Gastrocnemius medialis (tissue), 4 donors: Measurements from ENCODE around the gene TRPC3. TPM values are rescaled to one million over a fixed set of nuclear protein-coding genes. Genes with fewer than 3 reads are reported as not detected.

ENCODE experiments used
- ATAC-seq, 2 donors: fragments of 150-250 bp; one replicate each; pipeline ENCODE4 v1.9.1; 2016
- DNase-seq, 2 donors: peaks; one replicate each; pipeline ENCODE4 v3.0.0-alpha.2; 2019
- H3K27ac ChIP-seq, 4 donors: fragments of 200-600 bp; sonication (generic); 1 replicate in 1 of 4; 2 replicates in 3 of 4; pipeline ENCODE4 v1.5.1; 2016 to 2018; ENCODE audit warnings: mild to moderate bottlenecking in 2 of 4, moderate library complexity in 1 of 4
- H3K27me3 ChIP-seq, 3 donors: fragments of 200-600 bp; sonication (generic) in 2 of 3; 1 replicate in 1 of 3; 2 replicates in 2 of 3; pipeline versions ENCODE4 v1.5.1 to v1.6.0; 2016 to 2019; ENCODE audit warnings: mild to moderate bottlenecking in 1 of 3, moderate library complexity in 1 of 3
- H3K36me3 ChIP-seq, 2 donors: fragments of 200-600 bp; sonication (generic) in 1 of 2; one replicate each; pipeline ENCODE4 v1.5.1; 2017 to 2018
- H3K4me1 ChIP-seq, 2 donors: fragments of 200-600 bp; sonication (generic) in 1 of 2; one replicate each; pipeline ENCODE4 v1.5.1; 2016 to 2017; ENCODE audit warnings: mild to moderate bottlenecking in 2 of 2
- H3K4me3 ChIP-seq, 4 donors: fragments of 200-600 bp; sonication (generic) in 3 of 4; 1 replicate in 1 of 4; 2 replicates in 3 of 4; pipeline ENCODE4 v1.5.1; 2016 to 2019; ENCODE audit warnings: mild to moderate bottlenecking in 2 of 4
- H3K9me3 ChIP-seq, 3 donors: fragments of 200-600 bp; sonication (generic) in 2 of 3; 1 replicate in 1 of 3; 2 replicates in 2 of 3; pipeline ENCODE4 v1.5.1; 2016 to 2019
- CTCF ChIP-seq, 5 experiments: fragments of 450-650 bp in 3 of 5; fragments of 200-600 bp in 2 of 5; sonication (generic) in 2 of 5; IDR thresholded peaks in 4 of 5; conservative IDR thresholded peaks in 1 of 5; 1 replicate in 4 of 5; 2 replicates in 1 of 5; pipeline ENCODE4 v1.5.1; 2016 to 2019; ENCODE audit warnings: antibody characterized with exemption in 5 of 5, mild to moderate bottlenecking in 3 of 5, moderate library complexity in 3 of 5
- POLR2A ChIP-seq, 2 donors: fragments of 450-650 bp; IDR thresholded peaks; one replicate each; pipeline ENCODE4 v1.6.1; 2017; ENCODE audit warnings: antibody characterized with exemption in 2 of 2, mild to moderate bottlenecking in 2 of 2, moderate library complexity in 2 of 2
- in situ Hi-C, 4 donors: fragments of 200-750 bp; cut with MboI; loops; one replicate each; pipeline versions ENCODE4 v1.15.0 to v1.8.0; 2017; ENCODE audit warnings: low sequenced_read_pairs in 4 of 4
- intact Hi-C: fragments of 100-400 bp; cut with DNase I; formaldehyde crosslinking; loops from one replicate; pipeline ENCODE4 v1.15.1; 2023; ENCODE audit warnings: low total_unique reads
- total RNA-seq, 4 donors: library from RNA; depleted of rRNA; stranded (reverse); fragments of >200 nt; gene quantifications; one replicate each; pipeline versions ENCODE4 v1.1.0 to v1.2.3, GENCODE V29; 2016

The TRPC3 gene
- total RNA-seq, 4 donors from 2014 or later, result 0.09 TPM; not detected in 3

DNA sequence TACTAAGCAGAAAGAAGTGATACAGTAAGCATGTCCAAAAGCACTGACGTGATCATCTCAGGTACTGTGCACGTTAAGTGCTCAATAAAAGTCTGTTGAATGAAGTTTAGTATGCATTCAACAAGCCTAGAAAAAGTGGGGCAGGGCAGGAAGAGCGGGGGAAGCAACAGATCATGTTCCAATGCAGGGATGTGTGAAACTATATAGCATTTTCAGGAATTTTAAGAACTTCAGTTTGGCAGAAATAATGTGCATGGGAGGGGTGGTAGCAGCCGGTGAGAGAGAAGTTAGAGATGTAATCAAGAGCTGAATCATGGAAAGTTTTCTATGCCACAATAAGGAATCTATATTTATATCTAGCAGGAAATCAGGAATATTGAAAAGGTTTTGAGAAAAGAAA is 109.0 kb downstream of the TRPC3 start:
- intact Hi-C loops, result no loop called here
- no peaks in the 10 kb centered on the region for H3K9me3 ChIP-seq
- DNase-seq (no peak), ATAC-seq (no peak)
- H3K36me3 ChIP-seq, result peaks cover 0 to 41% of the 10 kb centered on the region in 2 donors
- no peak overlapping the region for H3K27ac ChIP-seq
- in situ Hi-C loops, result no loop called here
- no peaks in the 10 kb centered on the region for H3K27me3 ChIP-seq
- no peak for TF ChIP-seq POLR2A (IDR thresholded peaks at IDR 0.05)
- no peak for TF ChIP-seq CTCF (IDR thresholded peaks at IDR 0.05 in 4 of 5, conservative IDR thresholded peaks at IDR 0.05 in 1 of 5)
- H3K4me1 ChIP-seq, result no peaks in the 10 kb centered on the region
- no peak overlapping the region for H3K4me3 ChIP-seq

GRCh38 chr4:121838136-121838535 is 113.7 kb downstream of the TRPC3 start:
- Histone ChIP-seq H3K9me3 (no peaks in the 10 kb centered on the region), H3K4me3 (no peak overlapping the region), H3K4me1 (no peaks in the 10 kb centered on the region), H3K27ac (no peak overlapping the region), H3K36me3 (peaks cover 0 to 14% of the 10 kb centered on the region in 2 donors), H3K27me3 (no peaks in the 10 kb centered on the region)
- intact Hi-C loops, result no loop called here
- TF ChIP-seq POLR2A (IDR thresholded peaks at IDR 0.05), result no peak
- TF ChIP-seq CTCF (IDR thresholded peaks at IDR 0.05 in 4 of 5, conservative IDR thresholded peaks at IDR 0.05 in 1 of 5), result no peak
- in situ Hi-C loops, result no loop called here
- ATAC-seq (no peak), DNase-seq (no peak)

DNA sequence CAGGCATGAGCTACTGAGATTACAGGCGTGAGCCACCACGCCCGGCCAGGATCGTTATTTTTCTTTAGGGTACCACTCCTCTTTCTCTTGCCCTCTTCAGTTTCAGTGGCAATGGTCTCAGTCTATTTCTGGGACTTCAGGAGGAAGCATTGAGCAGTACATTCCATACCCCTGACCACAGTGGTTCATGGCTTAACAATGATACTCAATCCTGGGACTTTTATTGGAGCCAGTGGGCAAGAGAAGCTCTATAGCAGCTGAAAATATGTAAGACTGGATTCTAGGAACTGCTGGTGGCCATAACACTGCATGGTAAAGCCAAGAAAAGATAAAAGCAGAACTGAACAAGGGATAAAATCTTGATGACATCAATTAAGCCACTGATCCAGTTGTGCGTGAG is 122.3 kb downstream of the TRPC3 start:
- H3K36me3 ChIP-seq, result peaks cover 0 to 4% of the 10 kb centered on the region in 2 donors
- DNase-seq, result no peak
- TF ChIP-seq POLR2A (IDR thresholded peaks at IDR 0.05) (no peak), CTCF (IDR thresholded peaks at IDR 0.05 in 4 of 5, conservative IDR thresholded peaks at IDR 0.05 in 1 of 5) (no peak)

More for the DNA sequence above, 122.3 kb downstream of the TRPC3 start:
- intact Hi-C loops, result no loop called here
- Histone ChIP-seq H3K9me3 (no peaks in the 10 kb centered on the region), H3K27me3 (no peaks in the 10 kb centered on the region), H3K4me3 (no peak overlapping the region), H3K4me1 (peaks cover 0 to 6% of the 10 kb centered on the region in 2 donors), H3K27ac (no peak overlapping the region)
- in situ Hi-C loops, result no loop called here
- ATAC-seq, result no peak

Other genes with a start within 250 kb of the TRPC3 start
- gene SMIM43, start 186.9 kb downstream of the TRPC3 start, total RNA-seq, result not detected
- 10 to 100 TPM; 13.4 to 28.8 (median 19.9) TPM for gene EXOSC9, start 150.7 kb downstream of the TRPC3 start, total RNA-seq
- gene CCNA2, start 128.2 kb downstream of the TRPC3 start, total RNA-seq, result under 1 TPM in 3 of 4 donors, not detected in 1; 0.20 to 0.60 (median 0.36) TPM
- 10 to 100 TPM in 1 of 4 donors, 1 to 10 TPM in 3; 4.5 to 11.1 (median 6.7) TPM for gene BBS7, start 81.6 kb downstream of the TRPC3 start, total RNA-seq
- gene BLTP1, start 200.3 kb upstream of the TRPC3 start, total RNA-seq, result 10 to 100 TPM; 37.2 to 77.1 (median 42.5) TPM